ENCODE measurements around the gene STIL.

The STIL gene

GRCh38 chr1:47230692-47231300 lies 83.2 kb downstream of the STIL start:
- TF ChIP-seq MAX (IDR thresholded peaks at IDR 0.05) (no peak), FOXM1 (IDR thresholded peaks at IDR 0.05; ENCODE audit: borderline replicate concordance, low read depth) (no peak), EGR1 (IDR thresholded peaks at IDR 0.05) (no peak), ZBTB7A (IDR thresholded peaks at IDR 0.05; ENCODE audit: low read depth) (no peak), CREB1 (IDR thresholded peaks at IDR 0.05; ENCODE audit: low read depth) (no peak), TAF1 (IDR thresholded peaks at IDR 0.05; ENCODE audit: low read depth) (no peak), REST (IDR thresholded peaks at IDR 0.05; ENCODE audit: low read depth) (no peak), CEBPB (IDR thresholded peaks at IDR 0.05) (no peak), USF1 (IDR thresholded peaks at IDR 0.05) (no peak), TCF12 (IDR thresholded peaks at IDR 0.05; ENCODE audit: low read depth) (no peak), NFIC (IDR thresholded peaks at IDR 0.05) (no peak)

DNA sequence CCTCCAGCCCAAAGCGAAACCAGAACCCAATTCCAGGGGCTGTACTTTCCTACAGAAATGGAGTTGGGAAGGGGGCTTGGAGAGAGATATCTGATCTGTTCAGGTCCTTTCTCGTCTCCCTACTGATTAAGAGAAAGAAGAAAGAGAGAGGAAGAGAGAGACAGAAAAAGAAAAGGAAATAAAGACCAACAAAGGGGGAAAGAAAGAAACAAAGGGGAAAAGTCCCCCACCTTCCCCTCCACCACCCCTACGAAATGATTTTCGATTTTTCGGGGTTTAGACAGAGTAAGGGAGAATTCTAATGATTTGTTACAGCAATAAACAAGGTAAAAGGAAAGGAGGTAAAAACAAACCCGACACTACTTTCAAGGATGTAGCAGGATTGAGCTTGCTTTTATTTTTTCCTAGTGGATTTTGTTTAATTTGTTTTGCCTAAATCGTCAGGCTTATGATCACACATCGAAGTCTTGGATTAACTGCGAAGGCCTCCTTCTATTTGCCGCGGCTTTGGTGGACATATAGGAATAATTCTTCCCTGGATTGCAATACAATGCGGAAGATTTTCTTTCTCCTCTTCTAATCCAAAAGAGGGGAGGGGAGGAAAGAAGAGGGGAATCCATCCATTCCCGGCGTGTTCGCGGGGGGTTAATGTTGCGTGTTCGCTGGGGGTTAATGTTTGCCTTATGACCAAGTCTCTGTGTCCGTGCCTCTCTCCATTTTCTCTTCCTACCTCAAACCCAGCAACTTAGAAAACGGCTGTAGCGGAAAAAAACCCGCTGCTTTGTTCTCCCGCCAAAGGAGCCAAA lies 83.9 kb downstream of the STIL start:
- TF ChIP-seq YY1 (IDR thresholded peaks at IDR 0.05; ENCODE audit: low read depth) (no peak), USF1 (IDR thresholded peaks at IDR 0.05) (no peak), TCF12 (IDR thresholded peaks at IDR 0.05; ENCODE audit: low read depth) (no peak), CEBPB (IDR thresholded peaks at IDR 0.05) (no peak), EGR1 (IDR thresholded peaks at IDR 0.05) (no peak), ZBTB7A (IDR thresholded peaks at IDR 0.05; ENCODE audit: low read depth) (no peak), RAD21 (IDR thresholded peaks at IDR 0.05; ENCODE audit: low read depth) (no peak), TEAD4 (IDR thresholded peaks at IDR 0.05) (no peak), EP300 (IDR thresholded peaks at IDR 0.05; ENCODE audit: borderline replicate concordance) (no peak), REST (IDR thresholded peaks at IDR 0.05; ENCODE audit: low read depth) (no peak), TAF1 (IDR thresholded peaks at IDR 0.05; ENCODE audit: low read depth) (no peak), MAX (IDR thresholded peaks at IDR 0.05) (no peak), FOXM1 (IDR thresholded peaks at IDR 0.05; ENCODE audit: borderline replicate concordance, low read depth) (no peak), NFIC (IDR thresholded peaks at IDR 0.05) (no peak)

GRCh38 chr1:47229031-47229885 lies 84.7 kb downstream of the STIL start:
- TF ChIP-seq TCF12 (IDR thresholded peaks at IDR 0.05; ENCODE audit: low read depth) (no peak), EGR1 (IDR thresholded peaks at IDR 0.05) (no peak), NFIC (IDR thresholded peaks at IDR 0.05) (no peak), EP300 (IDR thresholded peaks at IDR 0.05; ENCODE audit: borderline replicate concordance) (no peak), CEBPB (IDR thresholded peaks at IDR 0.05) (no peak), CREB1 (IDR thresholded peaks at IDR 0.05; ENCODE audit: low read depth) (no peak), REST (IDR thresholded peaks at IDR 0.05; ENCODE audit: low read depth) (no peak), TEAD4 (IDR thresholded peaks at IDR 0.05) (no peak), FOXM1 (IDR thresholded peaks at IDR 0.05; ENCODE audit: borderline replicate concordance, low read depth) (no peak), USF1 (IDR thresholded peaks at IDR 0.05) (no peak), YY1 (IDR thresholded peaks at IDR 0.05; ENCODE audit: low read depth) (no peak), RAD21 (IDR thresholded peaks at IDR 0.05; ENCODE audit: low read depth) (no peak), ZBTB7A (IDR thresholded peaks at IDR 0.05; ENCODE audit: low read depth) (no peak), TAF1 (IDR thresholded peaks at IDR 0.05; ENCODE audit: low read depth) (no peak), MAX (IDR thresholded peaks at IDR 0.05) (no peak)
